HTR-8/SVneo (cell line): ENCODE data around the gene CTSK.

ENCODE experiments used
- DNase-seq: peaks from one replicate; pipeline ENCODE4 v3.0.0; 2011; ENCODE audit warnings: low spot score, mixed read lengths; ENCODE audit not compliant: insufficient read length
- FAIRE-seq: peaks from 2 replicates; lab custom pipeline; 2011; peaks lifted over from hg19 to GRCh38; lab: Jason Lieb, UNC

CTSK gene

DNA sequence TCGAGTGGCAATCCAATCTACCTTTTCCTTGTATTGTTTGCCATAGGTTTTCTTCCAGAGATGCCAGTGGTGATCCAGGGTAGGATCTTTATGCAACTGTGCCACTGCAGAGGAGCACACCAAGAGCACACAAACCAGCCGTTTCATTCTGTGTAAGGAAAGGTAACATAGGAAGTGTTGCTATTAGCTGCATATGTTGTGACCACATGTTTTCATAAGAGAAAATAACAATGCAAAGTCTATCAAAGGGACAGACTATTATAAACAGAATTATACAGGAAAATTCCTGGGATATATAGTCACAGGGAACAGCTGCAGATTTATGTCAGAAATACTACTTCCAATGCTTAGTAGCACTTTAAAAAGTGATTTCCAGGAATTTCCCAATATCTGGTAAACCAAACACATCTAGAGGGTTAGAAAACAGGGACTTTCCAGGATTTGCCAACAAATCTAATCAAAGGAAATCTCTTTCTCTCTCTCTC lies 43.4 kb downstream of the CTSK start:
- FAIRE-seq (no peak), DNase-seq (peak; percentile 23)

DNA sequence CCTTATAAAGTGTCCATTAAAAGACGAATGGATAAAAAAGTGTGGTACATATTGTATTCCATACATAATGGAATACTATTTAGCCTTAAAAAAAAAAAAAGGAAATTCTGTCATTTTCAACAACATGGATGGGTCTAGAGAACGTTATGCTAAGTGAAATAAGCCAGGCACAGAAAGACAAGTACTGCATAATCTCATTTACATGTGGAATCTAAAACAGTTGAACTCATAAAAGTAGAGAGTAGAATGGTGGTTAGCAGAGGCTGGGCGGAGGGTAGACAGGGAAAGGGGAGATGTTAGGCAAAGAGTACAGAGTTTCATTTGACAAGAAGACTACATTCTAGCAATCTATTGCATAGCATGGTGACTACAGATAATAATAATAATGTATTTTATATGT lies 45.0 kb downstream of the CTSK start:
- FAIRE-seq: no peak
- DNase-seq: no peak

DNA sequence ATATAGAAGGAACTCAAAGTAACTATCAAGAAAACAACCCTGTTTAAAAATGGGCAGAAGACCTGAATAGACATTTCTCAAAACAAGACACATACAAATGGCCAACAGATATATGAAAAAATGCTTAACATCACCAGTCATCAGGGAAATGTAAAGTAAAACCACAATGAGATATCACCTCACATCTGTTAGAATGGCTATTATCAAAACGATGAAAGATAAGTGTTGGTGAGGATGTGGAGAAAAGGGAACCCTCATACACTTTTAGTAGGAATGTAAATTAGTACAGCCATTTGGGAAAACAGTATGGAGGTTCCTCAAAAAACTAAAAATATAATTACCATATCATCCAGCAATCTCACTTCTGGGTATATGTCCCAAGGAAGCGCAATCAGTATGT lies 45.5 kb downstream of the CTSK start:
- DNase-seq (no peak), FAIRE-seq (no peak)

DNA sequence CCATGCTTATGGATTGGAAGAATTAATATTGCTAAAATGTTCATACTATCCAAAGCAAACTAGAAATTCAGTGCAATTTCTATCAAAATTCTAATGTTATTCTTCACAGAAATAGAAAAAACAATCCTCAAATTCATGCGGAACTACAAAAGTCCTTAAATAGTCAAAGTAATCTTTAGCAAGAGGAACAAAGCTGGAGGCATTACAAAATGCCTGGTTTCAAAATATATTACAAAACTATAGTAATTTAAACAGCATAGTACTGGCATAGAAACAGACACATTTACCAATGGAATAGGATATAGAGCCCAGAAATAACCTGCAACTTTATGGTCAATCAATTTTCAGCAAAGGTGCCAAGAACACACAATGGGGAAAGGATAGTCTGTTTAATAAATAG lies 46.3 kb downstream of the CTSK start:
- FAIRE-seq (no peak), DNase-seq (no peak)

DNA sequence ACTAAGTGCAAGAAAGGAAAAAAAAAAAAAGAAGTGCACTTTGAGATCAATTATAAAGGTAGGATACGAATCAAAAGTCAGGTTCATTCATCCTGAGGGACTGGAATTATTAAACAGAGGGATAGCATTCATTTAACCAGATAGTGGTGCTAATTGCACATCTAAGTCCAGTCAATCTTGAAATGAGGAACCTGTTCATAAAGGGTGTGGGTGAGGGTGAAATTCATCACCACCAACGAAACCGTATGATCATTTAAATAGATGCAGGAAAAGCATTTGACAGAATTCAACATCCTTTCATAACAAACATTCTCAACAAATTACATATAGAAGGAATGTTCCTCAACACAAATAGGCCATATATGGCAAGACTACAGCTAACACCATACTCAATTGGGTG lies 48.0 kb downstream of the CTSK start:
- FAIRE-seq (no peak), DNase-seq (no peak)

DNA sequence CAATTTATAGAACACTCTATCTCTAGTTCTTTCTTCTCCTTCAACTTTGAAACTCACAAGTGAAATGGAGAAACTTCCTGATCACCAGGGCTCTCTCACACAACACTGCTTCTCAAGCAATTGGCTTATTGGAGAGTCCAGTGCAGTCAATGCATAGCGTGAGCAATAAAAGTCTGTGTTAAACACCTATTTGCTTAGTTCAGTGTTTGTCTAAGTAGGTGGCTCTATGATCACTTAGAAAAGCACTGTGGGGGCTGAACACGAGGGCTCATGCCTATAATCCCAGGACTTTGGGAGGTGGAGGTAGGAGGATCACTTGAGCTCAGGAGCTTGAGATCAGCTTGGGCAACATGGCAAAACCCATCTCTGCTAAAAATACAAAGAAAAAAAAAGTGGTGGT lies 54.6 kb downstream of the CTSK start:
- DNase-seq: no peak
- no peak for FAIRE-seq

DNA sequence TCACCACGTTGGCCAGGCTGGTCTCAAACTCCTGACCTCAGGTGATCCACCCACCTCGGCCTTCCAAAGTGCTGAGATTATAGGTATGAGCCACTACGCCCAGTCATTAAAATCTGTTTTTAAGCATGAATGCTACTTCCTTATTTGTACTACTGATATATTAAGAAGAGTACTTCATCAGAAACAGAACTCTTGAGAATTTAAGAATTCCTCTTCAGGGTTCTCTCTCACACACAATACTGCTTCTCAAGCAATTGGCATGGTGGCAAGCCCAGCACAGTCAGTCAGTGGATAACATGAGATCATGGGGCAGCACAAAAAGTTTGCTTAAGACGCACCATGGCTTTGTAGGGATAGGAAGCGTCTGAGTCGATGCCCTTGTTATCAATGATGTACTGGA lies 56.6 kb downstream of the CTSK start:
- DNase-seq: no peak

DNA sequence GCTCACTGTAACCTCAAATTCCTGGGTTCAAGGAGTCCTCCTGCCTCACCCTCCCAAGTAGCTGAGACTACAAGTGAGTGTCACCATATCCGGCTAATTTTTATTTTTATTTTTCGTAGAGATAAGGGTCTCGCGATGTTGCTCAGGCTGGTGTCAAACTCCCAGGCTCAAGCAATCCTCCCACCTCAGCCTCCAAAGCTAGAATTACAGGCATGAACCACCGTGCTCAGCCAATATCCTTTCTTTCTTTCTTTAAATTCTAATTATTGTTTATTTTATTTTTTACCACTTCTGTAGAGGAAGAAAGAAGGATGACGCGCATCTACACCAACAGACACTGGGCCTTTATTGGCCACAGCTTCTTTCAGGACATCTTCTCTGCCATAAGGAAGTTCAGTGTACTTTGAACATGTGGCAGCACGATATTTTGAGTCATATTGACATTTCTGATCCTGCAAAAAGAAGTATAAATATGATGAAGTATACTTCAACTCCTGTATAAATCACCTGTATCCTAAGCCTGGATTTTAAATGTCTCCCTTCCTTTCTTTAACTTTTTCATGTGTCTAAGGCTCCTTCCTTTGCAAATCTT lies 58.2 kb downstream of the CTSK start:
- no peak for DNase-seq
- no peak for FAIRE-seq

More for the DNA sequence above, 56.6 kb downstream of the CTSK start:
- no peak for FAIRE-seq

DNA sequence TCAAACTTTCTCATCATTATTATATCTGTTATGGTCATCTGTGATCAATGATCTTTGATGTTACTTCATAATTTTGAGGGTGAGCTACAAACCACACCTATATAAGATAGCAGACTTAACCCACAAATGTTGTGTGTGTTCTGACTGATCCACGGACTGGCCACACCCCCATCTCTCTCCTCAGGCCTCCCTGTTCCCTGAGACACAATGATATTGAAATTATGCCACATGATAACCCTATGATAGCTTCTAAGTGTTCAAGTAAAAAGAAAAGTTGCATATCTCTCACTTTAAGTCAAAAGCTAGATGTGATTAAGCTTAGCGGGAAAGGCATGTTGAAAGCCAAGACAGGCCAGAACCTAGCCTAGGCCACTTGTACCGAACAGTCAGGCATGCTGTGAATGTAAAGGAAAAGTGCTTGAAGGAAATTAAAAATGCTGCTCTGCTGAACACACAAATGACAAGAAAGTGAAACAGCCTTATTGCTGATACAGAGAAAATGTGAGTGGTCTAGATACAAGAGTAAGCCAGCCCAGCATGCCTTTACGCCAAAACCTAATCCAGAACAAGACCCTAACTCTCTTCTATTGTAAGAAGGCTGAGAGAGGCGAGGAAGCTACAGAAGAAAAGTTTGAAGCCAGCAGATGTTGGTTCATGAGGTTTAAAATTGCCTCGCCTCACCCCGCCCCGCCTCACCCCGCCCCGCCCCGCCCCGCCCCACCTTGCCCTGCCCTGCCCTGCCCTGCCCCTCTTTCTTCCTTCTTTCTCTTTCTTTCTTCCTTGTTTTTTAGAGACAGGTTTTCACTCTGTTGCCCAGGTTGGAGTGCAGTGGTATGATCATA lies 59.0 kb downstream of the CTSK start:
- DNase-seq (no peak), FAIRE-seq (no peak)
